WTC11 (cell line): ENCODE results near the gene GLI2. TPM values are rescaled to one million over a fixed set of nuclear protein-coding genes. Genes with fewer than 3 reads are reported as not detected.

Experiments used
- ATAC-seq: fragments of 200-7000 bp; cut with Tn5 transposase; 2 replicates; pipeline ENCODE4 v1.10.0; 2021; ENCODE audit warnings: mild to moderate bottlenecking, moderate library complexity
- CTCF ChIA-PET: fragments of 300-600 bp; sonication (Branson Sonifier 250); formaldehyde crosslinking; loops from one replicate; lab custom pipeline; 2021; ENCODE audit warnings: antibody characterized with exemption; lab: Charles Lee
- POLR2A ChIA-PET: fragments of 350-600 bp; sonication (Branson Sonifier 250); formaldehyde crosslinking; loops from one replicate; lab custom pipeline; 2021; ENCODE audit warnings: antibody characterized with exemption; lab: Charles Lee
- DNase-seq: peaks from one replicate; pipeline ENCODE4 v3.0.0; 2021; ENCODE audit warnings: low spot score
- H3K27ac Mint-ChIP-seq: 2 replicates; pipeline ENCODE4 v1.8.0; 2021; ENCODE audit warnings: mixed read lengths
- H3K27me3 Mint-ChIP-seq: 2 replicates; pipeline ENCODE4 v1.8.0; 2021; ENCODE audit warnings: low read depth, mild to moderate bottlenecking, moderate library complexity, mixed read lengths
- H3K36me3 Mint-ChIP-seq: 2 replicates; pipeline ENCODE4 v1.8.0; 2021; ENCODE audit warnings: mixed read lengths
- H3K4me1 Mint-ChIP-seq: 2 replicates; pipeline ENCODE4 v1.8.0; 2022; ENCODE audit warnings: mixed read lengths
- H3K4me3 Mint-ChIP-seq: 2 replicates; pipeline ENCODE4 v1.8.0; 2021; ENCODE audit warnings: mild to moderate bottlenecking, moderate library complexity, mixed read lengths
- H3K9me3 Mint-ChIP-seq: 2 replicates; pipeline ENCODE4 v1.8.0; 2021; ENCODE audit warnings: mixed read lengths
- CTCF ChIP-seq: fragments of 200-600 bp; IDR thresholded peaks from 2 replicates; pipeline ENCODE4 v1.8.0; 2022; ENCODE audit warnings: antibody characterized with exemption
- ELF4 ChIP-seq: sonication (generic); formaldehyde crosslinking; IDR thresholded peaks from 2 replicates; pipeline ENCODE4 v1.8.1; 2022; ENCODE audit warnings: low read depth, mild to moderate bottlenecking, moderate library complexity, missing genetic modification reagents
- ETV6 ChIP-seq: sonication (generic); formaldehyde crosslinking; IDR thresholded peaks from 2 replicates; pipeline ENCODE4 v1.8.1; 2022; ENCODE audit warnings: mild to moderate bottlenecking, missing genetic modification reagents
- FOXP1 ChIP-seq: sonication (generic); formaldehyde crosslinking; IDR thresholded peaks from 2 replicates; pipeline ENCODE4 v1.8.0; 2022; ENCODE audit warnings: missing genetic modification reagents, mild to moderate bottlenecking, moderate library complexity, borderline replicate concordance
- MLX ChIP-seq: sonication (generic); formaldehyde crosslinking; IDR thresholded peaks from 2 replicates; pipeline ENCODE4 v1.8.1; 2023; ENCODE audit warnings: mild to moderate bottlenecking, missing genetic modification reagents, moderate library complexity
- NFE2L1 ChIP-seq: sonication (generic); formaldehyde crosslinking; IDR thresholded peaks from 2 replicates; pipeline ENCODE4 v1.8.1; 2023; ENCODE audit warnings: missing genetic modification reagents
- NR1H2 ChIP-seq: sonication (generic); formaldehyde crosslinking; IDR thresholded peaks from 2 replicates; pipeline ENCODE4 v1.9.0; 2021; ENCODE audit warnings: mild to moderate bottlenecking, moderate library complexity, missing genetic modification reagents
- NR3C1 ChIP-seq: sonication (generic); formaldehyde crosslinking; conservative IDR thresholded peaks from 2 replicates; pipeline ENCODE4 v1.8.1; 2023; ENCODE audit warnings: low read depth, mild to moderate bottlenecking, missing genetic modification reagents
- PRDM15 ChIP-seq: sonication (generic); formaldehyde crosslinking; IDR thresholded peaks from 2 replicates; pipeline ENCODE4 v1.8.0; 2022; ENCODE audit warnings: missing genetic modification reagents
- RELA ChIP-seq: sonication (generic); formaldehyde crosslinking; IDR thresholded peaks from 2 replicates; pipeline ENCODE4 v1.8.1; 2022; ENCODE audit warnings: missing genetic modification reagents, mild to moderate bottlenecking, borderline replicate concordance
- TCF7 ChIP-seq: sonication (generic); formaldehyde crosslinking; IDR thresholded peaks from 2 replicates; pipeline ENCODE4 v1.8.0; 2022; ENCODE audit warnings: mild to moderate bottlenecking, low read depth, missing genetic modification reagents, moderate library complexity
- TEAD4 ChIP-seq: sonication (generic); formaldehyde crosslinking; IDR thresholded peaks from 2 replicates; pipeline ENCODE4 v1.8.0; 2022; ENCODE audit warnings: mild to moderate bottlenecking, missing genetic modification reagents
- USF2 ChIP-seq: sonication (generic); formaldehyde crosslinking; IDR thresholded peaks from 2 replicates; pipeline ENCODE4 v1.8.1; 2023; ENCODE audit warnings: mild to moderate bottlenecking, missing genetic modification reagents, moderate library complexity
- ZNF219 ChIP-seq: sonication (generic); formaldehyde crosslinking; IDR thresholded peaks from 2 replicates; pipeline ENCODE4 v1.8.0; 2023; ENCODE audit warnings: missing genetic modification reagents, mild to moderate bottlenecking, borderline replicate concordance
- ZNF263 ChIP-seq: sonication (generic); formaldehyde crosslinking; IDR thresholded peaks from 2 replicates; pipeline ENCODE4 v1.8.1; 2022; ENCODE audit warnings: low read depth, mild to moderate bottlenecking, moderate library complexity, missing genetic modification reagents
- ZNF396 ChIP-seq: fragments of 250-450 bp; sonication (Bioruptor Pico); IDR thresholded peaks from 2 replicates; pipeline ENCODE4 v1.8.0; 2021; ENCODE audit warnings: mild to moderate bottlenecking, moderate library complexity, borderline replicate concordance
- total RNA-seq: library from RNA; stranded (reverse); gene quantifications from 3 replicates; pipeline ENCODE4 v1.2.3, GENCODE V29; 2021

The GLI2 gene
- total RNA-seq, 1 experiment from 2014 or later: 60.9 TPM

- no peak for TF ChIP-seq USF2
- no peak for TF ChIP-seq RELA (CRISPR knock-in tag)
- TF ChIP-seq ELF4 (CRISPR knock-in tag): no peak
- no peak for TF ChIP-seq ZNF396
- TF ChIP-seq NR1H2 (CRISPR knock-in tag): no peak
- no peak for TF ChIP-seq CTCF
- no peak for TF ChIP-seq NFE2L1 (CRISPR knock-in tag)
- no peak for TF ChIP-seq MLX (CRISPR knock-in tag)
- TF ChIP-seq ZNF263: no peak
- no peak for TF ChIP-seq FOXP1 (CRISPR knock-in tag)
- no peak for TF ChIP-seq ZNF219 (CRISPR knock-in tag)
- TF ChIP-seq NR3C1: no peak
- no peak for TF ChIP-seq TCF7 (CRISPR knock-in tag)
- TF ChIP-seq TEAD4 (CRISPR knock-in tag): no peak
- TF ChIP-seq, all 79 proteins: peak for 0
- no peak overlapping the region for H3K4me3 Mint-ChIP-seq
- ATAC-seq: no peak
- peaks cover 6% of the 10 kb centered on the region for H3K4me1 Mint-ChIP-seq
- no peak for DNase-seq
- CTCF ChIA-PET: interaction anchor here (0.6 to 1.9 kb wide), 8 partner anchors 9 to 418 kb away, joined by 3 to 7 read pairs (median 4); no protein-coding TSS in a partner anchor
- peaks cover 32% of the 10 kb centered on the region for H3K27me3 Mint-ChIP-seq
- H3K9me3 Mint-ChIP-seq: 0 out of 2 replicates have a peak, but pooled peaks cover 2% of the 10 kb centered on the region
- no peak overlapping the region for H3K27ac Mint-ChIP-seq
- POLR2A ChIA-PET: no interaction called here
- no peaks in the 10 kb centered on the region for H3K36me3 Mint-ChIP-seq
These were observed 49.7 kb upstream of the GLI2 start for GRCh38 chr2:120685974-120686297.

- Mint-ChIP-seq H3K4me1 (peaks cover 6% of the 10 kb centered on the region), H3K27me3 (peaks cover 32% of the 10 kb centered on the region), H3K9me3 (0 out of 2 replicates have a peak, but pooled peaks cover 2% of the 10 kb centered on the region), H3K27ac (no peak overlapping the region), H3K36me3 (no peaks in the 10 kb centered on the region), H3K4me3 (no peak overlapping the region)
- POLR2A ChIA-PET: no interaction called here
- peak; percentile 53 for DNase-seq
- ATAC-seq: no peak
- CTCF ChIA-PET: interaction anchor here (0.6 to 1.9 kb wide), 13 partner anchors 9 to 418 kb away, joined by 3 to 11 read pairs (median 4); no protein-coding TSS in a partner anchor
- TF ChIP-seq PRDM15 (CRISPR knock-in tag): no peak
- TF ChIP-seq CTCF: peak; percentile 63
- TF ChIP-seq ETV6 (CRISPR knock-in tag): no peak
These were observed 49.0 kb upstream of the GLI2 start for GRCh38 chr2:120686511-120687168.
